ENCODE results near the gene SCFD2. TPM values are rescaled to one million over a fixed set of nuclear protein-coding genes. Genes with fewer than 3 reads are reported as not detected.

The SCFD2 gene
- total RNA-seq, 4 donors from 2014 or later, result 14.3 to 37.8 (median 27.7) TPM

GRCh38 chr4:53175640-53176039, 190.2 kb downstream of the SCFD2 start:
- no peaks in the 10 kb centered on the region for H3K27me3 ChIP-seq
- H3K4me1 ChIP-seq, result no peaks in the 10 kb centered on the region
- intact Hi-C loops (cut with DNase I), result no loop called here
- no peak for DNase-seq
- peaks cover 0 to 12% (median 0%) of the 10 kb centered on the region in 3 donors for H3K9me3 ChIP-seq
- H3K4me3 ChIP-seq, result no peak overlapping the region
- H3K27ac ChIP-seq, result peak overlapping the region in 2 of 4 donors; percentile 7 to 23
- TF ChIP-seq CTCF (IDR thresholded peaks at IDR 0.05) (no peak), POLR2A (IDR thresholded peaks at IDR 0.05) (no peak)
- peaks cover 0 to 6% (median 0%) of the 10 kb centered on the region in 3 donors for H3K36me3 ChIP-seq

- Histone ChIP-seq H3K9me3 (peaks cover 0 to 12% (median 0%) of the 10 kb centered on the region in 3 donors), H3K27me3 (no peaks in the 10 kb centered on the region), H3K4me1 (no peaks in the 10 kb centered on the region), H3K27ac (no peak overlapping the region), H3K36me3 (peaks cover 0 to 6% (median 0%) of the 10 kb centered on the region in 3 donors), H3K4me3 (no peak overlapping the region)
- WGBS, 2 donors, result 77 to 90% methylated on average over 3 of the region's 3 CpGs
- intact Hi-C loops (cut with DNase I), result no loop called here
- DNase-seq, result no peak
- TF ChIP-seq CTCF (IDR thresholded peaks at IDR 0.05) (no peak), POLR2A (IDR thresholded peaks at IDR 0.05) (no peak)
These were observed 191.0 kb downstream of the SCFD2 start for GRCh38 chr4:53174823-53175222.

DNA sequence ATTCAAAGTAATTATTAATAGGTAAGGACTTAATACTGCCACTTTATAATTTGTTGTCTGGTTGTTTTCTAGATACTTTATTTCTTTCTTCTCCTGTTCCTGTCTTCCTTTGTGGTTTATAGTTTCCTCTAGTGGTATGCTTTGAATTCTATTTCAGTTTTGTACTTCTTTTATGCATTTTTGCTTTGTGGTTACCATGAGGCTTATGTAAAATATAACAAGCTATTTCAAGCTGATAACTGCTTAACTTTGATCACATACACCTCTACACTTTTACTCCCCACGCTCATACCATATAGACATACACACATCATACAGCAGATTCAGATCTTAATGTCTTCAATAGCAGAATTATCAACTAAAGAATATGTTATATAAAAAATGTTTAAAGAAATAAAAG, 192.3 kb downstream of the SCFD2 start:
- no peak overlapping the region for H3K4me3 ChIP-seq
- H3K27me3 ChIP-seq, result no peaks in the 10 kb centered on the region
- peaks cover 0 to 12% (median 0%) of the 10 kb centered on the region in 3 donors for H3K9me3 ChIP-seq
- H3K36me3 ChIP-seq, result peaks cover 0 to 6% (median 0%) of the 10 kb centered on the region in 3 donors
- 76 to 87% methylated on average over 1 of the region's 1 CpG for WGBS, 2 donors
- intact Hi-C loops (cut with DNase I), result no loop called here
- H3K27ac ChIP-seq, result no peak overlapping the region
- no peak for TF ChIP-seq POLR2A (IDR thresholded peaks at IDR 0.05)
- no peak for TF ChIP-seq CTCF (IDR thresholded peaks at IDR 0.05)
- DNase-seq, result no peak
- no peaks in the 10 kb centered on the region for H3K4me1 ChIP-seq

- no peaks in the 10 kb centered on the region for H3K27me3 ChIP-seq
- intact Hi-C loops (cut with DNase I), result no loop called here
- no peak overlapping the region for H3K4me3 ChIP-seq
- TF ChIP-seq POLR2A (IDR thresholded peaks at IDR 0.05), result no peak
- TF ChIP-seq CTCF (IDR thresholded peaks at IDR 0.05), result no peak
- WGBS, 2 donors, result 97 to 100% methylated on average over 3 of the region's 3 CpGs
- no peak for DNase-seq
- no peaks in the 10 kb centered on the region for H3K4me1 ChIP-seq
- H3K9me3 ChIP-seq, result no peaks in the 10 kb centered on the region
- H3K27ac ChIP-seq, result no peak overlapping the region
- H3K36me3 ChIP-seq, result no peaks in the 10 kb centered on the region
These were observed 194.1 kb downstream of the SCFD2 start for GRCh38 chr4:53171797-53172196.

- Histone ChIP-seq H3K36me3 (no peaks in the 10 kb centered on the region), H3K27ac (no peak overlapping the region), H3K4me1 (no peaks in the 10 kb centered on the region), H3K27me3 (no peaks in the 10 kb centered on the region), H3K4me3 (no peak overlapping the region), H3K9me3 (no peaks in the 10 kb centered on the region)
- DNase-seq, result no peak
- no peak for TF ChIP-seq POLR2A (IDR thresholded peaks at IDR 0.05)
- TF ChIP-seq CTCF (IDR thresholded peaks at IDR 0.05), result no peak
- intact Hi-C loops (cut with DNase I), result no loop called here
- WGBS, 2 donors, result 81 to 83% methylated on average over 5 of the region's 5 CpGs
These were observed 195.9 kb downstream of the SCFD2 start for GRCh38 chr4:53169695-53170617.
